PC-9 (cell line): ENCODE data around the gene DNAH7. TPM values are rescaled to one million over a fixed set of nuclear protein-coding genes. Genes with fewer than 3 reads are reported as not detected.

ENCODE experiments used
- BruUV-seq: library from RNA; stranded (reverse); fragments of 400-500 nt; replicated peaks from 2 replicates; lab custom pipeline; 2021; lab: Mats Ljungman, UMichigan
- CTCF ChIA-PET: fragments of 300-600 bp; sonication (Branson Sonifier 250); formaldehyde crosslinking; loops from one replicate; lab custom pipeline; 2022; ENCODE audit warnings: antibody characterized with exemption; lab: Charles Lee
- POLR2A ChIA-PET: fragments of 300-600 bp; sonication (Branson Sonifier 250); formaldehyde crosslinking; loops from one replicate; lab custom pipeline; 2022; ENCODE audit warnings: antibody characterized with exemption; ENCODE audit not compliant: unreplicated experiment; lab: Charles Lee
- DNase-seq, 2 experiments: peaks; one replicate each; pipeline versions ENCODE4 v3.0.0 to v3.0.0-alpha.2; 2015 to 2022; ENCODE audit warnings: mixed read lengths in 1 of 2
- H2AFZ ChIP-seq: fragments of 200-600 bp; sonication (generic); 2 replicates; pipeline ENCODE4 v1.8.1; 2017; ENCODE audit warnings: antibody characterized with exemption
- H3F3A ChIP-seq: fragments of 200-600 bp; sonication (generic); 2 replicates; pipeline ENCODE4 v1.8.1; 2017; ENCODE audit warnings: antibody characterized with exemption, mild to moderate bottlenecking, low read depth; ENCODE audit not compliant: insufficient read depth
- H3K27ac ChIP-seq: fragments of 200-600 bp; sonication (generic); 2 replicates; pipeline ENCODE4 v1.6.1; 2016; ENCODE audit warnings: mixed run types
- H3K27me3 ChIP-seq: fragments of 200-600 bp; sonication (generic); 2 replicates; pipeline ENCODE4 v1.6.1; 2016; ENCODE audit warnings: low read depth, mixed run types; ENCODE audit not compliant: insufficient read depth
- H3K36me3 ChIP-seq: fragments of 200-600 bp; sonication (generic); 2 replicates; pipeline ENCODE4 v1.6.1; 2016; ENCODE audit warnings: low read depth, mixed run types
- H3K4me1 ChIP-seq: fragments of 200-600 bp; sonication (generic); replicated peaks from 2 replicates; pipeline ENCODE4 v1.6.1; 2016; ENCODE audit warnings: mixed run types; ENCODE audit not compliant: insufficient read depth
- H3K4me2 ChIP-seq: fragments of 200-600 bp; sonication (generic); 2 replicates; pipeline ENCODE4 v1.6.1; 2017; ENCODE audit warnings: mixed run types
- H3K4me3 ChIP-seq: fragments of 200-600 bp; sonication (generic); 2 replicates; pipeline ENCODE4 v1.6.1; 2016; ENCODE audit warnings: mixed run types
- H3K79me2 ChIP-seq: fragments of 200-600 bp; sonication (generic); 2 replicates; pipeline ENCODE4 v1.6.1; 2017; ENCODE audit warnings: low read depth, mixed run types
- H3K9me2 ChIP-seq: fragments of 200-600 bp; sonication (generic); 2 replicates; pipeline ENCODE4 v1.8.1; 2017; ENCODE audit warnings: mild to moderate bottlenecking; ENCODE audit not compliant: insufficient read depth
- H3K9me3 ChIP-seq: fragments of 200-600 bp; sonication (generic); 2 replicates; pipeline ENCODE4 v1.8.1; 2016; ENCODE audit warnings: low read depth; ENCODE audit not compliant: insufficient read depth
- H4K20me1 ChIP-seq: fragments of 200-600 bp; sonication (generic); 2 replicates; pipeline ENCODE4 v1.8.1; 2017; ENCODE audit not compliant: insufficient read depth
- CTCF ChIP-seq: fragments of 200-600 bp; sonication (generic); conservative IDR thresholded peaks from 2 replicates; pipeline ENCODE4 v1.6.1; 2017; ENCODE audit warnings: mixed run types, antibody characterized with exemption, mild to moderate bottlenecking, moderate library complexity
- EZH2 ChIP-seq: fragments of 200-600 bp; sonication (generic); IDR thresholded peaks from 2 replicates; pipeline ENCODE4 v1.8.0; 2017; ENCODE audit warnings: antibody characterized with exemption, low read depth
- intact Hi-C: fragments of 100-400 bp; cut with micrococcal nuclease; formaldehyde crosslinking; loops from one replicate; pipeline ENCODE4 v1.10.0; 2022; ENCODE audit not compliant: unreplicated experiment
- total RNA-seq: library from RNA; stranded (reverse); gene quantifications from 2 replicates; pipeline ENCODE4 v1.2.3, GENCODE V29; 2021

The DNAH7 gene
- total RNA-seq, 1 experiment from 2014 or later = 3.8 TPM

DNA sequence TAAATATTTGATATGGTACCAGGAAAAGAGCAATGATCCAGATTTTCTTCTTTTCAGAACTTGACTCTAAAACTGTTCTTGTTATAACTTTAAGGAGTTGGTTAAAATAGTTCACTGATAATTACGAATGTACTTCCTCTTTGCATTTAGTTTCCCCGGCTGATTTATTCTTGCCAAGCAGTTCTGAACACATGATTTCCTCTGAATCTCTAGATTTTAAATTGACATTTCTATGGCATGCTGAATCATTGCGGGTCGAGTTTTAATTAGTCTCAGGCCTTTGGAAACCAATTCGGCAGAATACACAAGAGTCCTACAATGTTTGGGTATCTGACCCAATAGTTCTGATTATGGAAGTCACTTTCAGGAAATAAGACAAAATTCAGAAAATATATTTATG, 37.3 kb upstream of the DNAH7 start:
- no peak overlapping the region for H3K4me2 ChIP-seq
- H4K20me1 ChIP-seq = no peaks in the 10 kb centered on the region
- no peaks in the 10 kb centered on the region for H3F3A ChIP-seq
- H3K9me2 ChIP-seq = no peaks in the 10 kb centered on the region
- no peak overlapping the region for H3K27ac ChIP-seq
- no peaks in the 10 kb centered on the region for H3K36me3 ChIP-seq
- no peaks in the 10 kb centered on the region for H3K27me3 ChIP-seq
- no peak overlapping the region for H2AFZ ChIP-seq
- H3K4me1 ChIP-seq = no peaks in the 10 kb centered on the region
- ChIA-PET POLR2A (no interaction called here), CTCF (no interaction called here)
- no peaks in the 10 kb centered on the region for H3K9me3 ChIP-seq
- no TSS peak for BruUV-seq
- H3K79me2 ChIP-seq = no peaks in the 10 kb centered on the region
- intact Hi-C loops = no loop called here
- H3K4me3 ChIP-seq = no peak overlapping the region
- no peak for DNase-seq
- TF ChIP-seq EZH2 (no peak), CTCF (no peak)

GRCh38 chr2:196104066-196104465, 35.4 kb upstream of the DNAH7 start:
- no peaks in the 10 kb centered on the region for H3K4me1 ChIP-seq
- H3K4me2 ChIP-seq = no peak overlapping the region
- H3K36me3 ChIP-seq = no peaks in the 10 kb centered on the region
- CTCF ChIA-PET = no interaction called here
- no peaks in the 10 kb centered on the region for H3K27me3 ChIP-seq
- no peak overlapping the region for H3K27ac ChIP-seq
- H2AFZ ChIP-seq = no peak overlapping the region
- intact Hi-C loops = no loop called here
- no peaks in the 10 kb centered on the region for H3K9me2 ChIP-seq
- BruUV-seq = no TSS peak
- H3K9me3 ChIP-seq = no peaks in the 10 kb centered on the region
- POLR2A ChIA-PET = no interaction called here
- no peaks in the 10 kb centered on the region for H3K79me2 ChIP-seq
- H4K20me1 ChIP-seq = no peaks in the 10 kb centered on the region
- H3F3A ChIP-seq = no peaks in the 10 kb centered on the region
- DNase-seq = no peak
- H3K4me3 ChIP-seq = no peak overlapping the region
- no peak for TF ChIP-seq EZH2
- TF ChIP-seq CTCF = no peak

DNA sequence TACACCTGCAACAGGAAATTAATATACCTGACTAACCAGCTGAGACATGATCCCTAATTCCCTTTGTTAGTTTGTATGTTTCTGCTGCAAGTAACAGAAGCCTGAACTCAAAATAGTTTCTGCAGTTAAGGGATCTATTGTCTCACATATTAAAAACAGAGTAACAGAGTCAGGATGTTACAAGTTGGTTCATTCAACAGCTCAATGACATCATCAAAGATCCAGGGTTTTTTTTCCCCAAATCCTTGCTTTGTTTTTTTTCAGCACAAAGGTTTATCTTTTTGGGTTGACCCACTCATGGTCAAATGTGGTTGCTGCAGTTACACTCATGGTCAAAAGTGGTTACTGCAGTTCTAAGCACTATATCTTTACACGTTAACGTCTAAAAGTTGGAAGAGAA, 35.0 kb upstream of the DNAH7 start:
- no peaks in the 10 kb centered on the region for H3K79me2 ChIP-seq
- H3K4me1 ChIP-seq = no peaks in the 10 kb centered on the region
- no peaks in the 10 kb centered on the region for H3F3A ChIP-seq
- H3K9me2 ChIP-seq = no peaks in the 10 kb centered on the region
- H3K9me3 ChIP-seq = no peaks in the 10 kb centered on the region
- H3K27me3 ChIP-seq = no peaks in the 10 kb centered on the region
- no peak for TF ChIP-seq EZH2
- no peak for TF ChIP-seq CTCF
- POLR2A ChIA-PET = no interaction called here
- intact Hi-C loops = no loop called here
- H3K36me3 ChIP-seq = no peaks in the 10 kb centered on the region
- BruUV-seq = no TSS peak
- CTCF ChIA-PET = no interaction called here
- no peaks in the 10 kb centered on the region for H4K20me1 ChIP-seq
- no peak overlapping the region for H2AFZ ChIP-seq
- DNase-seq = no peak
- H3K27ac ChIP-seq = no peak overlapping the region
- no peak overlapping the region for H3K4me3 ChIP-seq
- H3K4me2 ChIP-seq = no peak overlapping the region
